RWPE2 (cell line): ENCODE data around the gene SLC2A9.

Experiments
- ATAC-seq: fragments of 200-7000 bp; cut with Tn5 transposase; 3 replicates; pipeline ENCODE4 v1.9.1; 2021; ENCODE audit warnings: low read depth
- DNase-seq: peaks from one replicate; pipeline ENCODE4 v3.0.0-alpha.2; 2020; ENCODE audit warnings: low spot score
- H3K27ac ChIP-seq: fragments of 450-650 bp; 2 replicates; pipeline ENCODE4 v1.5.1; 2017; ENCODE audit warnings: mild to moderate bottlenecking; ENCODE audit not compliant: poor library complexity, severe bottlenecking
- H3K27me3 ChIP-seq: fragments of 250-450 bp; sonication (Bioruptor Pico); 2 replicates; pipeline ENCODE4 v1.5.1; 2021; ENCODE audit warnings: mild to moderate bottlenecking, moderate library complexity; ENCODE audit not compliant: insufficient read depth, poor library complexity, severe bottlenecking
- H3K36me3 ChIP-seq: fragments of 250-450 bp; sonication (Bioruptor Pico); 2 replicates; pipeline ENCODE4 v1.5.1; 2020; ENCODE audit warnings: low read depth, mild to moderate bottlenecking, moderate library complexity
- H3K4me1 ChIP-seq: fragments of 250-450 bp; sonication (Bioruptor Pico); 2 replicates; pipeline ENCODE4 v1.5.1; 2021; ENCODE audit warnings: mild to moderate bottlenecking, moderate library complexity; ENCODE audit not compliant: insufficient read depth, poor library complexity, severe bottlenecking
- H3K4me3 ChIP-seq: fragments of 250-450 bp; sonication (Bioruptor Pico); 2 replicates; pipeline ENCODE4 v1.5.1; 2021; ENCODE audit warnings: mild to moderate bottlenecking, moderate library complexity; ENCODE audit not compliant: severe bottlenecking
- H3K9me3 ChIP-seq: fragments of 250-450 bp; sonication (Bioruptor Pico); 2 replicates; pipeline ENCODE4 v1.5.1; 2021; ENCODE audit warnings: mild to moderate bottlenecking, moderate library complexity; ENCODE audit not compliant: severe bottlenecking
- TF ChIP-seq, protein P1 (sequence below): fragments of 450-650 bp; IDR thresholded peaks from one replicate; pipeline ENCODE4 v1.5.1; 2017; ENCODE audit warnings: mild to moderate bottlenecking, moderate library complexity; ENCODE audit not compliant: poor library complexity, severe bottlenecking

Gene SLC2A9

DNA sequence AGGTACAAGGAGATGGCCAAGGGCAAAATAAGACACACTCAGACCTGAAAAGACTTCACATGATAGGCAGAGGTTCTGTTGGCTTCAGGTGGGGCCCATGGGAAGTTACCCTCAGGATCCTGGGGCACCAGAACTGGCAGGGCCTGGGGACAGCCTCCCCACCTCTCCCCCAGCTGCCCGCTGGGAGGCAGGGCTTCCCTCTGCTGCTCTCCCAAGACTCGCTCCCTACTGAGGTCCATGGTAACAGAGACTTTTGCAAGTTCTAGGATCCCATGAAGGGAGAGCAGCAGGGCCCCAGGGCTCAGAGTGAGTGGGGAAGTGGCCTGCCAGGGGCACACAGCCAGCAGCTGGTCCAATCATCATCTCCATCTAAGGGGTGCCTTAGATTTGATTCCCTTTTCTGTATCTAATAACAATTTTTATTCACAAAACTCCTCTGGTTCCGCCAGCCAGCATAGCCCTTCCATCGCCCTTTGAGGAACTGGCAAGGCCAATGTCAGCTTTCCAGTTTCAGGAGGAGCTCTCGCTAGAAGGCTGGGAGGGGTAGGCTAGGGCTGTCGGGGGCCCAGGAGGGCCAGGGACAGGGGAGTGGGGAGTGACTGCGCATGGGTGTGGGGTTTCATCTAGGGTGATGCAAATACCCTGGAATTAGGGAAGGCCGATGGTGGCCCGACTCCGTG lies 78.2 kb downstream of the SLC2A9 start:
- no peaks in the 10 kb centered on the region for H3K9me3 ChIP-seq
- no peak for DNase-seq
- H3K4me1 ChIP-seq: peaks cover 4% of the 10 kb centered on the region
- TF ChIP-seq, protein P1, sequence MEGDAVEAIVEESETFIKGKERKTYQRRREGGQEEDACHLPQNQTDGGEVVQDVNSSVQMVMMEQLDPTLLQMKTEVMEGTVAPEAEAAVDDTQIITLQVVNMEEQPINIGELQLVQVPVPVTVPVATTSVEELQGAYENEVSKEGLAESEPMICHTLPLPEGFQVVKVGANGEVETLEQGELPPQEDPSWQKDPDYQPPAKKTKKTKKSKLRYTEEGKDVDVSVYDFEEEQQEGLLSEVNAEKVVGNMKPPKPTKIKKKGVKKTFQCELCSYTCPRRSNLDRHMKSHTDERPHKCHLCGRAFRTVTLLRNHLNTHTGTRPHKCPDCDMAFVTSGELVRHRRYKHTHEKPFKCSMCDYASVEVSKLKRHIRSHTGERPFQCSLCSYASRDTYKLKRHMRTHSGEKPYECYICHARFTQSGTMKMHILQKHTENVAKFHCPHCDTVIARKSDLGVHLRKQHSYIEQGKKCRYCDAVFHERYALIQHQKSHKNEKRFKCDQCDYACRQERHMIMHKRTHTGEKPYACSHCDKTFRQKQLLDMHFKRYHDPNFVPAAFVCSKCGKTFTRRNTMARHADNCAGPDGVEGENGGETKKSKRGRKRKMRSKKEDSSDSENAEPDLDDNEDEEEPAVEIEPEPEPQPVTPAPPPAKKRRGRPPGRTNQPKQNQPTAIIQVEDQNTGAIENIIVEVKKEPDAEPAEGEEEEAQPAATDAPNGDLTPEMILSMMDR: no peak
- H3K4me3 ChIP-seq: no peak overlapping the region
- no peaks in the 10 kb centered on the region for H3K27me3 ChIP-seq
- H3K36me3 ChIP-seq: peaks cover 53% of the 10 kb centered on the region
- no peak overlapping the region for H3K27ac ChIP-seq
- no peak for ATAC-seq

DNA sequence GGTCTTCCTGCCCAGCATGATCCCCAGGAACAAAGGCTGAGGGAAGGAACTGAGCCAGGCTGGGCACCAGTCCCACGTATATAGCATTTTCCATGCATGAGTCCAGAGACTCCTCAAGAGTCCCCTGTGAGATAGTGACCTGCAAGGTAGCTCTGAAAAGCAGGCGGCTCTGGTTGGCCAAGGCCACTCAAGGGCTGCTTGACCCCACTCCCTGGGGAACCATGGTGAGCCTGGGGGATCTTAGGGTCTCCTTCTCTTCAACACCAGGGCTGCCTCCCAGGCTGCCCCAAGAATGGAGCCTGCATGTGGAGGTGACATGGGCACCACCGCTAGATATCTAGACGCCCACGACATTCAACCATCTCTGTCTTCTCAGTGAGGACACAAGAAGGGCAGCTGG lies 79.2 kb downstream of the SLC2A9 start:
- Histone ChIP-seq H3K36me3 (peaks cover 58% of the 10 kb centered on the region), H3K9me3 (no peaks in the 10 kb centered on the region), H3K27me3 (no peaks in the 10 kb centered on the region), H3K4me3 (no peak overlapping the region), H3K27ac (no peak overlapping the region), H3K4me1 (peaks cover 4% of the 10 kb centered on the region)
- no peak for ATAC-seq
- TF ChIP-seq, protein P1: no peak
- no peak for DNase-seq

DNA sequence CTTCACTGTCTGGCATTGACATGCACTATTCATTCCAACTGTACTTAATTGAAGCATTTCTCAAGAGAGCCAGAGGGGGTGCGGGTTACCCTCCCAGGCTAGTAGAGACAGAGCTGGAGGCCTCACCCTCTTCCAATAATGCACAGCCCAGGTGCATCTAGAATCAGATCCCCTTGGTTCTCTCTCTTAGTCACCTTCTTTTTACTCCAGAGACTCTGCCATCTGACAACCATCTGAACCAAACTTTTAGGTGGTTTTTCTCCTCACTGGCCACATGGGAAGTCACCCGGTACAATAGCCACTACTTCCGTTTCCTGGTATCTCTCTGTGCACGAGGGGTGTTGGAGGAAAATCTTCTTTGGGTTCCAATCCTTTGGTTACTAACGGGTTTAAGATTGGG lies 81.3 kb downstream of the SLC2A9 start:
- TF ChIP-seq, protein P1: no peak
- Histone ChIP-seq H3K9me3 (no peaks in the 10 kb centered on the region), H3K4me1 (peaks cover 2% of the 10 kb centered on the region), H3K36me3 (peaks cover 48% of the 10 kb centered on the region), H3K4me3 (no peak overlapping the region), H3K27ac (no peak overlapping the region), H3K27me3 (no peaks in the 10 kb centered on the region)
- ATAC-seq (no peak), DNase-seq (no peak)

DNA sequence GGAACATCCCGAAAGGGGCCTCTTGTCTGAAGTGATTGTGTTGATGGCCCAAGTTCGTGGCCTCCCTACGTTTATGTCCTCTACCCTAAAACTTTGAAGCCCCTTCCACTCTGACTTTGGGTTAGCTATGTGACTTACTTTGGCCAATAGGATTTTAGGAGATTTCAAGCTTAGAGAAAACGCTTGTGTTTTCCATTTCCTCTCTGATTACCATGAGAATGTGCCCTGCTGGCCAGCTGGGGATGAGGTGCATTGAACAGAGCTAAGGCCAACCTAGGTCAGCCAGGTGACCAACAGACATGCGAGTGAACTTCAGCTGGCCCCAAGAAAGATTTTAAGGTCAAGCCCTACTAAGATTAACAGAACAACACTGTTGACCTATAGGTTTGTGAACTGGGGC lies 82.4 kb downstream of the SLC2A9 start:
- H3K36me3 ChIP-seq: peaks cover 57% of the 10 kb centered on the region
- no peak for ATAC-seq
- TF ChIP-seq, protein P1: no peak

DNA sequence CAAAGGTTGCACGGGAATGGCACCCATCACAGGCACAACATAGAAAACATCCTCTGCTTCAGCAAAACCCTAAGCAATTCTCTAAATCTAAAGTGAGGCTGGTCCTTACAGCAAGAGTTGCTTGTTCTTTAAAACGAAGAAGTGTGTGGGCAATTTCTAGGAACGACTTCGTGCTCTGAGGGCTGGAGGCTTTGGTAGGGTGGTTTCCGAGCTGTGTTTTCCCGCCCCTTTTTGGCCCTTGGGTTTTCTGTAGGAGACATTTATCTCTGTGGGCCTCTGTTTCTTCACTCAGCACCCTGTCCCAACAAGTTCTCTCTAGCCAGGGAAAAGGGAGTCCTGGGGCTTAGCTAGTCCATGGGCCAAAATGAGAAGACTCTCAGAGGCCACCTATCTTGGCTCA lies 84.2 kb downstream of the SLC2A9 start:
- ATAC-seq (no peak), DNase-seq (no peak)
- Histone ChIP-seq H3K27ac (no peak overlapping the region), H3K4me1 (no peaks in the 10 kb centered on the region), H3K36me3 (peaks cover 56% of the 10 kb centered on the region), H3K4me3 (no peak overlapping the region), H3K9me3 (no peaks in the 10 kb centered on the region), H3K27me3 (no peaks in the 10 kb centered on the region)
- TF ChIP-seq, protein P1: no peak

More for the DNA sequence above, 82.4 kb downstream of the SLC2A9 start:
- DNase-seq: no peak
- H3K4me1 ChIP-seq: no peaks in the 10 kb centered on the region
- no peak overlapping the region for H3K27ac ChIP-seq
- H3K27me3 ChIP-seq: no peaks in the 10 kb centered on the region
- H3K4me3 ChIP-seq: no peak overlapping the region
- no peaks in the 10 kb centered on the region for H3K9me3 ChIP-seq
